ENCODE results near the gene RHCE. TPM values are rescaled to one million over a fixed set of nuclear protein-coding genes. Genes with fewer than 3 reads are reported as not detected.
A peak's percentile ranks its signal among the peaks of the same experiment; 100 is the strongest.
"Not testable (repeated sequence)": the region's sequence is repeated elsewhere in the genome, so short reads cannot be mapped to it uniquely, and the experiment has no call there.

The RHCE gene
- total RNA-seq, 1 donor from 2014 or later, result not detected

DNA sequence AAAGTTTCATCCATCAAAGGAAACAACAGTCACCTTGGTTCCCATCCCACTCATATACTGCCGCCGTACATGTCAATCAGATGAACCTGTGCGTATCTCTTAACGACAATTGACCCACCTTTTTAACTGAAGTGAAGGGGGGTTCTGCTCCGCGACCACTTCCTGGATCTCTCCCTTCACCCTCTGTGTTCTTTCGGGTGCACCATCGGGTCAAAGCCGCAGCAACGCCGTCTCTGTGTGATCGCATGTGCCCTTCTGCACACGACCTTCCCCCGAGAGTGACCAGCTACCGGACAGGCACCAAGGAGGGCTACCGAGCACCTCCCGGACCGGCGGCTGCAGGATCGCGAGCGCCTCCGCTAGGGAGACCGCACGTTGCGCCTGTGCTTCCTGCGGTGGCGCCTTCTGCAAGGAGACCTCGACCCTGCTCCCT lies 83.7 kb downstream of the RHCE start:
- Mint-ChIP-seq H3K27ac (peak overlapping the region; percentile 43), H3K4me1 (ENCODE audit: low read depth) (peaks cover 12% of the 10 kb centered on the region), H3K4me3 (ENCODE audit: low read depth) (peak overlapping the region; percentile 86)
- H3K36me3 Mint-ChIP-seq (ENCODE audit: insufficient read depth); H3K27me3 Mint-ChIP-seq; H3K9me3 Mint-ChIP-seq (ENCODE audit: low read depth): not testable (repeated sequence)
- TF ChIP-seq, protein P1, sequence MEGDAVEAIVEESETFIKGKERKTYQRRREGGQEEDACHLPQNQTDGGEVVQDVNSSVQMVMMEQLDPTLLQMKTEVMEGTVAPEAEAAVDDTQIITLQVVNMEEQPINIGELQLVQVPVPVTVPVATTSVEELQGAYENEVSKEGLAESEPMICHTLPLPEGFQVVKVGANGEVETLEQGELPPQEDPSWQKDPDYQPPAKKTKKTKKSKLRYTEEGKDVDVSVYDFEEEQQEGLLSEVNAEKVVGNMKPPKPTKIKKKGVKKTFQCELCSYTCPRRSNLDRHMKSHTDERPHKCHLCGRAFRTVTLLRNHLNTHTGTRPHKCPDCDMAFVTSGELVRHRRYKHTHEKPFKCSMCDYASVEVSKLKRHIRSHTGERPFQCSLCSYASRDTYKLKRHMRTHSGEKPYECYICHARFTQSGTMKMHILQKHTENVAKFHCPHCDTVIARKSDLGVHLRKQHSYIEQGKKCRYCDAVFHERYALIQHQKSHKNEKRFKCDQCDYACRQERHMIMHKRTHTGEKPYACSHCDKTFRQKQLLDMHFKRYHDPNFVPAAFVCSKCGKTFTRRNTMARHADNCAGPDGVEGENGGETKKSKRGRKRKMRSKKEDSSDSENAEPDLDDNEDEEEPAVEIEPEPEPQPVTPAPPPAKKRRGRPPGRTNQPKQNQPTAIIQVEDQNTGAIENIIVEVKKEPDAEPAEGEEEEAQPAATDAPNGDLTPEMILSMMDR (IDR thresholded peaks at IDR 0.05; ENCODE audit: unreplicated experiment), result peak; percentile 19
- peak; percentile 29 for DNase-seq (ENCODE audit: low spot score, unreplicated experiment)

- H3K4me3 Mint-ChIP-seq (ENCODE audit: low read depth); H3K27me3 Mint-ChIP-seq; H3K27ac Mint-ChIP-seq; H3K36me3 Mint-ChIP-seq (ENCODE audit: insufficient read depth); H3K9me3 Mint-ChIP-seq (ENCODE audit: low read depth); H3K4me1 Mint-ChIP-seq (ENCODE audit: low read depth); DNase-seq (ENCODE audit: low spot score, unreplicated experiment): not testable (repeated sequence)
These were observed 90.7 kb downstream of the RHCE start for GRCh38 chr1:25329950-25330349.

DNA sequence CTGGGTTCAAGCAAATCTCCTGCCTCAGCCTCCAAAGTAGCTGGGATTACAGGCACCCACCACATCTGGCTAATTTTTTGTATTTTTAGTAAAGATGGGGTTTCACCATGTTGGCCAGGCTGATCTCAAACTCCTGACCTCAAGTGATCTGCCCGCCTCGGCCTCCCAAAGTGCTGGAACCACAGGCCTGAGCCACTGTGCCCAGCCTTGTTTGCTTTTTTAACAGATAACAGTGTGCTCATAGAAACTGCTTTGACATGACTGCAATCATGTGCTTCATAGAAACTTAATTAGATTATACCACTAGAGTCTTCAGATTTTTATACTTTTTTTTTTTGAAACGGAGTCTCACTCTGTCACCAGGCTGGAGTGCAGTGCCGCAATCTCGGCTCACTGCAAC lies 91.3 kb downstream of the RHCE start:
- not testable (repeated sequence) for H3K4me1 Mint-ChIP-seq (ENCODE audit: low read depth); H3K27ac Mint-ChIP-seq; DNase-seq (ENCODE audit: low spot score, unreplicated experiment); H3K4me3 Mint-ChIP-seq (ENCODE audit: low read depth); H3K36me3 Mint-ChIP-seq (ENCODE audit: insufficient read depth); H3K27me3 Mint-ChIP-seq; H3K9me3 Mint-ChIP-seq (ENCODE audit: low read depth)

DNA sequence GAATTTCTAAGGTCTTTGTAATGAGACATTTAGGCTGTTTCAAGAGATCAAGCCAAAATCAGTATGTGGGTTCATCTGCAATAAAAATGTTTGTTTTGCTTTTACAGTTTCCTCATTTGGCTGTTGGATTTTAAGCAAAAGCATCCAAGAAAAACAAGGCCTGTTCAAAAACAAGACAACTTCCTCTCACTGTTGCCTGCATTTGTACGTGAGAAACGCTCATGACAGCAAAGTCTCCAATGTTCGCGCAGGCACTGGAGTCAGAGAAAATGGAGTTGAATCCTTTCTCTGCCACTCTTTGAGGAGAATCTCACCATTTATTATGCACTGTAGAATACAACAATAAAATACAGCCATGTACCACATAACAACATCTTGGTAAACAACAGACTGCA lies 91.8 kb downstream of the RHCE start:
- not testable (repeated sequence) for DNase-seq (ENCODE audit: low spot score, unreplicated experiment); H3K27ac Mint-ChIP-seq; H3K36me3 Mint-ChIP-seq (ENCODE audit: insufficient read depth); H3K4me3 Mint-ChIP-seq (ENCODE audit: low read depth); H3K9me3 Mint-ChIP-seq (ENCODE audit: low read depth); H3K27me3 Mint-ChIP-seq; H3K4me1 Mint-ChIP-seq (ENCODE audit: low read depth)

DNA sequence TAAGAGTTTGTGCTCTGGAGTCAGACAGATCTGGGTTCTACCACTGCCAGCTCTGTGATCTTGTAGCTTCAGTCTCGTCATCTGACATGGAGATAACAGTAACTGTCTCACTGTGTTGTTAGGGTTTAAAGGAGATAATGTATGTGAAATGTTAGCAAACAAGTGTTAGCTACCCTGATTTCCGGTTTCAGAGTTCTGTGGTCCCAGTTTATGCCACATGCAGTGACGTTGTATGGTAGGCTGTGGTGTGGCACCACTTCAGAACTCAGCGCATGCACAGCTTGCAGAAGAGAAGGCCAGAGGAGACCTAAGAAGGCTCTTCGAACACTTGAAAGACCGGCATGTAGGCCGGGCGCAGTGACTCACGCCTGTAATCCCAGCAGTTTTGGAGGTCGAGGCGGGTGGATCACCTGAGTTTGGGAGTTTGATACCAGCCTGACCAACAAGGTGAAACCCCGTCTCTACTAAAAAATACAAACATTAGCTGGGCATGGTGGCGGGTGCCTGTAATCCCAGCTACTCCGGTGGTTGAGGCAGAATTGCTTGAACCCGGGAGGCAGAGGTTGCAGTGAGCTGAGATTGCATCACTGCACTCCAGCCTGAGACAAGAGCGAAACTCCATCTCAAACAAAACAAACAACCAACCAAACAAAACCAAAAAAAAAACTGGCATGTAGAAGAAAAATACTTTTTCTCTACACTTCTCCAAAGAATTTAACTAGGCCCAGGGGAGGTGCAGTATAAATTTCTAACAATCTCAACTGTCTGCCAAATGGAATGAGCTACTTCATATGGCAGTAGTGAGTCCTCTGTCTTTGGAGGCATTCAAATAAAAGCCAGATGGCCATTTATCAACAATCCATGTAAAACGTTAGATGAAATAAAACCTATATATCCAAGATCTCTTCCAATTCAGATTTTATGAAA lies 92.5 kb downstream of the RHCE start:
- H3K9me3 Mint-ChIP-seq (ENCODE audit: low read depth); H3K27ac Mint-ChIP-seq; H3K4me1 Mint-ChIP-seq (ENCODE audit: low read depth); H3K36me3 Mint-ChIP-seq (ENCODE audit: insufficient read depth); H3K27me3 Mint-ChIP-seq; DNase-seq (ENCODE audit: low spot score, unreplicated experiment); H3K4me3 Mint-ChIP-seq (ENCODE audit: low read depth): not testable (repeated sequence)

DNA sequence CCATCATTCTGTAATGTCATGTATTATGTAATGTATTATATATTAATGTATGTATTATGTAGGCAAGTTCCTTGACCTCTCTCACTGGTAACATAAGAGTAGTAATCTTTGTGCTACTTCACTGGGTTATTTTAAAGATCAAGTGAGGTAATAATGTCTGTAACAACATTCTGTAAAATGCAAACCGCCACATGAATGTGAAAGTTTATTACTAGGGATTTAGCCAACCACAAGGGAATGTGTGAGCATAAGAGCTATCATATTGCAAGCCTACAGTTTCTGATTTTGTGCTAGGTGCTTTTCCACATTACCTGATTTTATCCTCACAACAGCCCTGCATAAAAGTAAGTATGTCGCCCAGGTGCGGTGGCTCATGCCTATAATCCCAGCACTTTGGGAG lies 96.2 kb downstream of the RHCE start:
- H3K4me3 Mint-ChIP-seq (ENCODE audit: low read depth); H3K27me3 Mint-ChIP-seq; DNase-seq (ENCODE audit: low spot score, unreplicated experiment); H3K27ac Mint-ChIP-seq; H3K9me3 Mint-ChIP-seq (ENCODE audit: low read depth); H3K36me3 Mint-ChIP-seq (ENCODE audit: insufficient read depth); H3K4me1 Mint-ChIP-seq (ENCODE audit: low read depth): not testable (repeated sequence)

DNA sequence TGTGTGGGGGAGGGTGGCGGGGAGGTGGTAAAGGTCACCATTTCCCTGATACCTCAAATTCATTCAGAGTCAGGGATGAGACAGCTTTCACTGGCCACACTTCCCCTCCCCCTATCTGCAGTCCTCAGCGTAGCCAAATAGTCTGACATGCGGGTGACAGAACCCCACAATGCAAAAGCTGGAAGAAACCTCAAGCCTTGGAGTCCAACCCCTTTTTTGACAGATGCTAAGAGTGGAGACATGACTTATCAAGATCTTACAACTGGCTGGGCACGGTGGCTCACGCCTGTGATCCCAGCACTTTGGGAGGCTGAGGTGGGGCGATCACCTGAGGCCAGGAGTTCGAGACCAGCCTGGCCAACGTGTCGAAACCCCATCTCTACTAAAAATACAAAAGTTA lies 98.5 kb downstream of the RHCE start:
- H3K4me1 Mint-ChIP-seq (ENCODE audit: low read depth); H3K27ac Mint-ChIP-seq; DNase-seq (ENCODE audit: low spot score, unreplicated experiment); H3K27me3 Mint-ChIP-seq; H3K36me3 Mint-ChIP-seq (ENCODE audit: insufficient read depth); H3K4me3 Mint-ChIP-seq (ENCODE audit: low read depth); H3K9me3 Mint-ChIP-seq (ENCODE audit: low read depth): not testable (repeated sequence)

DNA sequence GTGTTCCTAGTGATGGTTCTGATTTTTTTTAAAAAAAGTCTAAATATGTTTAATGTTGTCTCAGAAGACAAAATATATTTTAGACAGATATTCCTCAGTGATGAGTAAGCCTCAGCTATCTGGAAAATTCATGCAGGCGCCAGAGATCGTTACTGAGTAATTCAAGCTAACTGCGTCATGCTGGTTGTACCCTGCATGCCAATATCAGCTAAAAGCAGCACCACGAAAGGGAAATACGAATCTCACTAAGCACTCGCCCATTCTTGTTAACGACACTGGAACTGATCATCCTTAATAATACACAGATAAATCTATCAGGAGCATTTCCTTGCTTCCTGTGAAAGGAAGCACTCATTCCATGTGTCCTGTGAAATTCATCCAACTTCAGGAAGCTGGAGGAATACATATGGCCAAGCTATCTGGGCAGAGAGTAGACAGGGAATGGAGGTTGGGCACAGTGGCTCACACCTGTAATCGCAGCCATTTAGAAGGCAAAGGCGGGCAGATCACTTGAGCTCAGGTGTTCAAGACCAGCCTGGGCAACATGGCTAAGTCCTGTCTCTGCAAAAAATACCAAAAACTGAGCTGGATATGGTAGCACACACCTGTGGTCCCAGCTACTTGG lies 100.2 kb downstream of the RHCE start:
- H3K27ac Mint-ChIP-seq, result not testable (repeated sequence)

GRCh38 chr1:25312806-25313470 lies 107.7 kb downstream of the RHCE start:
- not testable (repeated sequence) for H3K27ac Mint-ChIP-seq; H3K4me1 Mint-ChIP-seq (ENCODE audit: low read depth); H3K36me3 Mint-ChIP-seq (ENCODE audit: insufficient read depth); H3K4me3 Mint-ChIP-seq (ENCODE audit: low read depth); H3K27me3 Mint-ChIP-seq; DNase-seq (ENCODE audit: low spot score, unreplicated experiment); H3K9me3 Mint-ChIP-seq (ENCODE audit: low read depth)

More for the DNA sequence above, 100.2 kb downstream of the RHCE start:
- H3K9me3 Mint-ChIP-seq (ENCODE audit: low read depth); H3K27me3 Mint-ChIP-seq; H3K36me3 Mint-ChIP-seq (ENCODE audit: insufficient read depth); H3K4me1 Mint-ChIP-seq (ENCODE audit: low read depth); DNase-seq (ENCODE audit: low spot score, unreplicated experiment); H3K4me3 Mint-ChIP-seq (ENCODE audit: low read depth): not testable (repeated sequence)
